WTC11 (cell line): Measurements from ENCODE around the gene OAF. TPM values are rescaled to one million over a fixed set of nuclear protein-coding genes. Genes with fewer than 3 reads are reported as not detected.

Experiments used
- ATAC-seq: fragments of 200-7000 bp; cut with Tn5 transposase; 2 replicates; pipeline ENCODE4 v1.10.0; 2021; ENCODE audit warnings: mild to moderate bottlenecking, moderate library complexity
- CTCF ChIA-PET: fragments of 300-600 bp; sonication (Branson Sonifier 250); formaldehyde crosslinking; loops from one replicate; lab custom pipeline; 2021; ENCODE audit warnings: antibody characterized with exemption; lab: Charles Lee
- POLR2A ChIA-PET: fragments of 350-600 bp; sonication (Branson Sonifier 250); formaldehyde crosslinking; loops from one replicate; lab custom pipeline; 2021; ENCODE audit warnings: antibody characterized with exemption; lab: Charles Lee
- DNase-seq: peaks from one replicate; pipeline ENCODE4 v3.0.0; 2021; ENCODE audit warnings: low spot score
- H3K27ac Mint-ChIP-seq: 2 replicates; pipeline ENCODE4 v1.8.0; 2021; ENCODE audit warnings: mixed read lengths
- H3K27me3 Mint-ChIP-seq: 2 replicates; pipeline ENCODE4 v1.8.0; 2021; ENCODE audit warnings: low read depth, mild to moderate bottlenecking, moderate library complexity, mixed read lengths
- H3K36me3 Mint-ChIP-seq: 2 replicates; pipeline ENCODE4 v1.8.0; 2021; ENCODE audit warnings: mixed read lengths
- H3K4me1 Mint-ChIP-seq: 2 replicates; pipeline ENCODE4 v1.8.0; 2022; ENCODE audit warnings: mixed read lengths
- H3K4me3 Mint-ChIP-seq: 2 replicates; pipeline ENCODE4 v1.8.0; 2021; ENCODE audit warnings: mild to moderate bottlenecking, moderate library complexity, mixed read lengths
- H3K9me3 Mint-ChIP-seq: 2 replicates; pipeline ENCODE4 v1.8.0; 2021; ENCODE audit warnings: mixed read lengths
- AR ChIP-seq: fragments of 250-450 bp; sonication (Bioruptor Pico); IDR thresholded peaks from 2 replicates; pipeline ENCODE4 v1.9.0; 2021; ENCODE audit warnings: mild to moderate bottlenecking
- ATF1 ChIP-seq: sonication (generic); formaldehyde crosslinking; IDR thresholded peaks from 2 replicates; pipeline ENCODE4 v1.8.1; 2023; ENCODE audit warnings: mild to moderate bottlenecking, moderate library complexity, missing genetic modification reagents
- E2F1 ChIP-seq: sonication (generic); formaldehyde crosslinking; IDR thresholded peaks from 2 replicates; pipeline ENCODE4 v1.8.0; 2022; ENCODE audit warnings: mild to moderate bottlenecking, missing genetic modification reagents
- ERG ChIP-seq: fragments of 250-450 bp; sonication (Bioruptor Pico); IDR thresholded peaks from 2 replicates; pipeline ENCODE4 v1.8.0; 2021; ENCODE audit warnings: mild to moderate bottlenecking
- ESRRA ChIP-seq: sonication (generic); formaldehyde crosslinking; IDR thresholded peaks from 2 replicates; pipeline ENCODE4 v1.8.1; 2022; ENCODE audit warnings: mild to moderate bottlenecking, missing genetic modification reagents, borderline replicate concordance
- ETV6 ChIP-seq: sonication (generic); formaldehyde crosslinking; IDR thresholded peaks from 2 replicates; pipeline ENCODE4 v1.8.1; 2022; ENCODE audit warnings: mild to moderate bottlenecking, missing genetic modification reagents
- OVOL2 ChIP-seq: fragments of 250-450 bp; sonication (Bioruptor Pico); IDR thresholded peaks from 2 replicates; pipeline ENCODE4 v1.9.0; 2021; ENCODE audit warnings: mild to moderate bottlenecking, borderline replicate concordance
- RELA ChIP-seq: sonication (generic); formaldehyde crosslinking; IDR thresholded peaks from 2 replicates; pipeline ENCODE4 v1.8.1; 2022; ENCODE audit warnings: missing genetic modification reagents, mild to moderate bottlenecking, borderline replicate concordance
- TEAD4 ChIP-seq: sonication (generic); formaldehyde crosslinking; IDR thresholded peaks from 2 replicates; pipeline ENCODE4 v1.8.0; 2022; ENCODE audit warnings: mild to moderate bottlenecking, missing genetic modification reagents
- ZMAT4 ChIP-seq: fragments of 250-450 bp; sonication (Bioruptor Pico); IDR thresholded peaks from 2 replicates; pipeline ENCODE4 v1.9.0; 2021; ENCODE audit warnings: mild to moderate bottlenecking
- ZNF121 ChIP-seq: sonication (generic); formaldehyde crosslinking; IDR thresholded peaks from 2 replicates; pipeline ENCODE4 v1.8.0; 2023; ENCODE audit warnings: missing genetic modification reagents
- ZNF232 ChIP-seq: sonication (generic); formaldehyde crosslinking; IDR thresholded peaks from 2 replicates; pipeline ENCODE4 v1.8.0; 2022; ENCODE audit warnings: mild to moderate bottlenecking, missing genetic modification reagents
- ZNF263 ChIP-seq: sonication (generic); formaldehyde crosslinking; IDR thresholded peaks from 2 replicates; pipeline ENCODE4 v1.8.1; 2022; ENCODE audit warnings: low read depth, mild to moderate bottlenecking, moderate library complexity, missing genetic modification reagents
- ZNF281 ChIP-seq: sonication (generic); formaldehyde crosslinking; IDR thresholded peaks from 2 replicates; pipeline ENCODE4 v1.8.0; 2023; ENCODE audit warnings: mild to moderate bottlenecking, missing genetic modification reagents
- ZNF512 ChIP-seq: sonication (generic); formaldehyde crosslinking; IDR thresholded peaks from 2 replicates; pipeline ENCODE4 v1.8.1; 2022; ENCODE audit warnings: missing genetic modification reagents, borderline replicate concordance
- ZSCAN18 ChIP-seq: fragments of 250-450 bp; sonication (Bioruptor Pico); IDR thresholded peaks from 2 replicates; pipeline ENCODE4 v2.1.2; 2022; ENCODE audit warnings: mild to moderate bottlenecking, moderate library complexity
- total RNA-seq: library from RNA; stranded (reverse); gene quantifications from 3 replicates; pipeline ENCODE4 v1.2.3, GENCODE V29; 2021

OAF gene
- total RNA-seq, 1 experiment from 2014 or later = 5.6 TPM

GRCh38 chr11:120230433-120231071, 19.7 kb downstream of the OAF start (continued):
- TF ChIP-seq AR (CRISPR knock-in tag) (no peak), ZNF512 (CRISPR knock-in tag) (no peak)

GRCh38 chr11:120231963-120232362, 21.1 kb downstream of the OAF start:
- no peak for DNase-seq
- Mint-ChIP-seq H3K36me3 (no peaks in the 10 kb centered on the region), H3K27ac (no peak overlapping the region), H3K4me1 (peaks cover 23% of the 10 kb centered on the region), H3K9me3 (no peaks in the 10 kb centered on the region), H3K27me3 (peaks cover 2% of the 10 kb centered on the region; the same call in 1 of the 2 replicates), H3K4me3 (no peak overlapping the region)
- TF ChIP-seq TEAD4 (CRISPR knock-in tag) (no peak), ZNF121 (CRISPR knock-in tag) (no peak), OVOL2 (CRISPR knock-in tag) (no peak), ETV6 (no peak), ZNF512 (CRISPR knock-in tag) (no peak), ESRRA (no peak), ZNF232 (CRISPR knock-in tag) (no peak)
- no peak for ATAC-seq
- POLR2A ChIA-PET = no interaction called here
- CTCF ChIA-PET = interaction anchor here (0.7 to 24.2 kb wide), 5 partner anchors 13 to 69 kb away, joined by 3 to 623 read pairs (median 73); no protein-coding TSS in a partner anchor

GRCh38 chr11:120233207-120233803, 22.5 kb downstream of the OAF start:
- TF ChIP-seq ZSCAN18 (CRISPR knock-in tag) = no peak
- no peak for TF ChIP-seq ZNF263
- no peak for TF ChIP-seq RELA (CRISPR knock-in tag)
- TF ChIP-seq ERG (CRISPR knock-in tag) = no peak
- TF ChIP-seq ZNF281 (CRISPR knock-in tag) = no peak
- no peak for TF ChIP-seq ZMAT4 (CRISPR knock-in tag)
- TF ChIP-seq E2F1 (CRISPR knock-in tag) = no peak
- TF ChIP-seq ATF1 (CRISPR knock-in tag) = no peak
- TF ChIP-seq TEAD4 (CRISPR knock-in tag) = no peak
- Mint-ChIP-seq H3K9me3 (no peaks in the 10 kb centered on the region), H3K27ac (no peak overlapping the region), H3K27me3 (peaks cover 14% of the 10 kb centered on the region), H3K36me3 (no peaks in the 10 kb centered on the region), H3K4me3 (no peak overlapping the region), H3K4me1 (peaks cover 23% of the 10 kb centered on the region)
- CTCF ChIA-PET = interaction anchor here (1.4 to 24.2 kb wide), 4 partner anchors 12 to 68 kb away, joined by 4 to 623 read pairs (median 52); no protein-coding TSS in a partner anchor
- no peak for ATAC-seq
- POLR2A ChIA-PET = no interaction called here
- no peak for DNase-seq
